Measurements from ENCODE around the gene ZFP90. TPM values are rescaled to one million over a fixed set of nuclear protein-coding genes. Genes with fewer than 3 reads are reported as not detected.

The ZFP90 gene
- total and polyA plus RNA-seq, 7 donors = 6.9 to 14.0 (median 10.8) TPM

GRCh38 chr16:68577352-68577853 is 38.3 kb downstream of the ZFP90 start:
- TF ChIP-seq, protein P1, sequence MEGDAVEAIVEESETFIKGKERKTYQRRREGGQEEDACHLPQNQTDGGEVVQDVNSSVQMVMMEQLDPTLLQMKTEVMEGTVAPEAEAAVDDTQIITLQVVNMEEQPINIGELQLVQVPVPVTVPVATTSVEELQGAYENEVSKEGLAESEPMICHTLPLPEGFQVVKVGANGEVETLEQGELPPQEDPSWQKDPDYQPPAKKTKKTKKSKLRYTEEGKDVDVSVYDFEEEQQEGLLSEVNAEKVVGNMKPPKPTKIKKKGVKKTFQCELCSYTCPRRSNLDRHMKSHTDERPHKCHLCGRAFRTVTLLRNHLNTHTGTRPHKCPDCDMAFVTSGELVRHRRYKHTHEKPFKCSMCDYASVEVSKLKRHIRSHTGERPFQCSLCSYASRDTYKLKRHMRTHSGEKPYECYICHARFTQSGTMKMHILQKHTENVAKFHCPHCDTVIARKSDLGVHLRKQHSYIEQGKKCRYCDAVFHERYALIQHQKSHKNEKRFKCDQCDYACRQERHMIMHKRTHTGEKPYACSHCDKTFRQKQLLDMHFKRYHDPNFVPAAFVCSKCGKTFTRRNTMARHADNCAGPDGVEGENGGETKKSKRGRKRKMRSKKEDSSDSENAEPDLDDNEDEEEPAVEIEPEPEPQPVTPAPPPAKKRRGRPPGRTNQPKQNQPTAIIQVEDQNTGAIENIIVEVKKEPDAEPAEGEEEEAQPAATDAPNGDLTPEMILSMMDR (IDR thresholded peaks at IDR 0.05) = no peak
- ATAC-seq (no peak), DNase-seq (no peak)
- H3K36me3 ChIP-seq (ENCODE audit: insufficient read depth in 1 of 2, low read depth in 1 of 2) = peaks cover 0 to 11% of the 10 kb centered on the region in 2 donors
- no peak overlapping the region for H3K27ac ChIP-seq
- H3K9me3 ChIP-seq = peaks cover 61% of the 10 kb centered on the region
- 89 to 95% (median 94%) methylated on average over 2 of the region's 2 CpGs for WGBS, 3 donors
- H3K27me3 ChIP-seq (ENCODE audit: insufficient read depth in 3 of 3, low read length in 2 of 3) = peaks cover 0 to 2% (median 0%) of the 10 kb centered on the region in 3 donors
- intact Hi-C loops (cut with DNase I) = no loop called here
- no peak overlapping the region for H3K4me3 ChIP-seq
- H3K4me1 ChIP-seq = no peaks in the 10 kb centered on the region

- no peak overlapping the region for H3K4me3 ChIP-seq
- 18% methylated on average over 25 to 26 of the region's 26 CpGs for WGBS, 3 donors
- no peak overlapping the region for H3K27ac ChIP-seq
- peaks cover 0 to 7% of the 10 kb centered on the region in 2 donors for H3K36me3 ChIP-seq (ENCODE audit: insufficient read depth in 1 of 2, low read depth in 1 of 2)
- DNase-seq = peak in 1 of 2 donors; percentile 14
- TF ChIP-seq, protein P1 (IDR thresholded peaks at IDR 0.05) = peak; percentile 7
- no peaks in the 10 kb centered on the region for H3K9me3 ChIP-seq
- intact Hi-C loops (cut with DNase I) = no loop called here
- H3K27me3 ChIP-seq (ENCODE audit: insufficient read depth in 3 of 3, low read length in 2 of 3) = no peaks in the 10 kb centered on the region
- no peaks in the 10 kb centered on the region for H3K4me1 ChIP-seq
- no peak for ATAC-seq
Observed at GRCh38 chr16:68590201-68590994, 51.3 kb downstream of the ZFP90 start.

DNA sequence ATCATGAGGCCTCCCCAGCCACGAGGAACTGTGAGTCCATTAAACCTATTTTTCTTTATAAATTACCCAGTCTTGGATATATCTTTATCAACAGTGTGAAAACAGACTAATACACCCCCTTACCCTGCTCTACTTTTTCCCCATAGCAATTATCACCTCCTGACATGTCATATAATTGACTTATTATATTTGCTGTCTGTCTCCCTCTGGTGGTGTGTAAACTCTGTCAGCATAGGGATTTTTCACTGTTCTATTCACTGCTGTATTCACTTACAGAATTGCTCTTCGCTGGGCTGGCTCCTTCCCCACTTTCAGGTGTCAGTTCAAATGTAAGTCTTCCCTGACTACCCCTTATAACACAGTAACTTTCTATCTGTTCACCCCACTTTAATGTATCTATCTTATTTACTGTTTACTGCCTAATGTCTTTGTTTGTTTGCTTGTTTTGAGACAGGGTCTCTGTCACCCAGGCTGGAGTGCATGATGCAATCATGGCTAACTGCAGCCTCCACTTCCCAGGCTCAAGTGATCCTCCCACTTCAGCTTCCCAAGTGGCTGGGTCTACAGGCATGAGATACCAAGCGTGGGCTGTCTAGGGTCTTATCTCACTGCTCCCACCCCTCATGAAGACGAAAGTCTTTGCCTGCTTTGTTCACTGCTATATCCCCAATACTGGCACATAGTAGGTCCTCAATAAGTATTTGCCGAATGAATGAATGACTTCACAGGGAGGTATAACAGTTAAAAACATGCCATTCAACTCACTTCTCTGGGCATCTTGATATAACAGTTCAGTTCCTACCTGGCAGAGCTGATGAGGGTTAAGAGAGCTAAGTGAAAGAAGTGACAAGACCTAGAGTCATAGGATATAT is 53.6 kb downstream of the ZFP90 start:
- H3K27ac ChIP-seq = no peak overlapping the region
- no peaks in the 10 kb centered on the region for H3K27me3 ChIP-seq (ENCODE audit: insufficient read depth in 3 of 3, low read length in 2 of 3)
- intact Hi-C loops (cut with DNase I) = no loop called here
- DNase-seq (no peak), ATAC-seq (no peak)
- H3K4me1 ChIP-seq = no peaks in the 10 kb centered on the region
- no peaks in the 10 kb centered on the region for H3K9me3 ChIP-seq
- 93 to 96% (median 96%) methylated on average over 5 of the region's 5 CpGs for WGBS, 3 donors
- H3K36me3 ChIP-seq (ENCODE audit: insufficient read depth in 1 of 2, low read depth in 1 of 2) = peaks cover 0 to 7% of the 10 kb centered on the region in 2 donors
- TF ChIP-seq, protein P1 (IDR thresholded peaks at IDR 0.05) = no peak
- H3K4me3 ChIP-seq = no peak overlapping the region

- no peak overlapping the region for H3K27ac ChIP-seq
- H3K4me1 ChIP-seq = no peaks in the 10 kb centered on the region
- no peaks in the 10 kb centered on the region for H3K9me3 ChIP-seq
- WGBS, 3 donors = 87 to 94% (median 90%) methylated on average over 6 of the region's 6 CpGs
- DNase-seq = no peak
- TF ChIP-seq, protein P1 (IDR thresholded peaks at IDR 0.05) = no peak
- H3K36me3 ChIP-seq (ENCODE audit: insufficient read depth in 1 of 2, low read depth in 1 of 2) = peaks cover 0 to 7% of the 10 kb centered on the region in 2 donors
- H3K27me3 ChIP-seq (ENCODE audit: insufficient read depth in 3 of 3, low read length in 2 of 3) = no peaks in the 10 kb centered on the region
- intact Hi-C loops (cut with DNase I) = no loop called here
- ATAC-seq = no peak
- H3K4me3 ChIP-seq = no peak overlapping the region
Observed at GRCh38 chr16:68596266-68596665, 57.2 kb downstream of the ZFP90 start.
